HepG2 (cell line): ENCODE results near the gene CRYBA2. TPM values are rescaled to one million over a fixed set of nuclear protein-coding genes. Genes with fewer than 3 reads are reported as not detected.
A peak's percentile ranks its signal among the peaks of the same experiment; 100 is the strongest.

ENCODE experiments used
- EZH2 ChIP-seq: conservative IDR thresholded peaks from 2 replicates; pipeline ENCODE4 v1.6.1; 2012; ENCODE audit warnings: mild to moderate bottlenecking, low read depth, low read length, moderate library complexity
- FOXM1 ChIP-seq: sonication (generic); formaldehyde crosslinking; IDR thresholded peaks from 2 replicates; pipeline ENCODE4 v1.5.0; 2020; ENCODE audit warnings: missing genetic modification reagents
- GTF2F1 ChIP-seq: fragments of 150-350 bp; IDR thresholded peaks from 2 replicates; pipeline ENCODE4 v1.6.1; 2014; ENCODE audit warnings: low read length
- HMG20B ChIP-seq: conservative IDR thresholded peaks from 2 replicates; pipeline ENCODE4 v1.6.1; 2016; ENCODE audit warnings: missing genetic modification reagents, missing compliant biosample characterization
- HOXA3 ChIP-seq: sonication (generic); formaldehyde crosslinking; IDR thresholded peaks from 2 replicates; pipeline ENCODE4 v1.5.0; 2020; ENCODE audit warnings: missing genetic modification reagents
- JARID2 ChIP-seq: sonication (generic); formaldehyde crosslinking; IDR thresholded peaks from 2 replicates; pipeline ENCODE4 v1.8.1; 2023; ENCODE audit warnings: missing genetic modification reagents, inconsistent platforms; ENCODE audit not compliant: insufficient replicate concordance
- MAZ ChIP-seq, 2 experiments: sonication (generic) in 1 of 2; formaldehyde crosslinking in 1 of 2; IDR thresholded peaks; 2 replicates each; pipeline versions ENCODE4 v1.5.0 to v1.6.1; 2012 to 2020; ENCODE audit warnings: low read depth in 2 of 2, mild to moderate bottlenecking in 2 of 2, borderline replicate concordance in 1 of 2, improper control_type of control experiment in 1 of 2, low read length in 1 of 2, missing genetic modification reagents in 1 of 2, moderate library complexity in 1 of 2
- NRL ChIP-seq: sonication (generic); formaldehyde crosslinking; IDR thresholded peaks from 2 replicates; pipeline ENCODE4 v1.5.0; 2020; ENCODE audit warnings: missing genetic modification reagents, mild to moderate bottlenecking, moderate library complexity, borderline replicate concordance
- PTBP1 ChIP-seq: fragments of 200-400 bp; formaldehyde crosslinking; IDR thresholded peaks from 2 replicates; pipeline ENCODE4 v1.6.1; 2018; ENCODE audit warnings: low read length, low read depth; ENCODE audit not compliant: poor library complexity, severe bottlenecking
- SOX5 ChIP-seq: IDR thresholded peaks from 2 replicates; pipeline ENCODE4 v1.6.1; 2016; ENCODE audit warnings: borderline replicate concordance
- SOX6 ChIP-seq, 2 experiments: fragments of 450-650 bp in 1 of 2; sonication (generic) in 1 of 2; formaldehyde crosslinking in 1 of 2; IDR thresholded peaks; 2 replicates each; pipeline versions ENCODE4 v1.4.0 to v1.6.1; 2017 to 2020; ENCODE audit warnings: antibody characterized with exemption in 1 of 2, mild to moderate bottlenecking in 1 of 2, missing genetic modification reagents in 1 of 2
- ZMYM4 ChIP-seq: sonication (generic); formaldehyde crosslinking; IDR thresholded peaks from 2 replicates; pipeline ENCODE4 v1.8.1; 2023; ENCODE audit warnings: mild to moderate bottlenecking, missing genetic modification reagents
- ZNF441 ChIP-seq: sonication (generic); formaldehyde crosslinking; IDR thresholded peaks from 2 replicates; pipeline ENCODE4 v1.7.0; 2021; ENCODE audit warnings: missing genetic modification reagents, borderline replicate concordance
- ZNF788 ChIP-seq: sonication (generic); formaldehyde crosslinking; IDR thresholded peaks from 2 replicates; pipeline ENCODE4 v1.5.0; 2020; ENCODE audit warnings: mild to moderate bottlenecking, missing genetic modification reagents, borderline replicate concordance
- polyA plus RNA-seq, 8 experiments: library from polyadenylated mRNA; depleted of rRNA in 3 of 8; stranded (reverse) in 7 of 8; unstranded in 1 of 8; fragments of >200 nt; fragmentation: Illumina TruSeq in 4 of 8; extraction: Trizol in 4 of 8; gene quantifications; 2 replicates each; pipeline versions ENCODE4 v1.2.1 to v1.2.3, GENCODE V29; 2011 to 2016; ENCODE audit warnings: low read depth in 4 of 8, missing spikeins in 1 of 8, mixed read lengths in 1 of 8; ENCODE audit not compliant: insufficient read depth in 1 of 8
- total RNA-seq, 5 experiments: library from RNA; depleted of rRNA; stranded (reverse); fragments of >200 nt; fragmentation: Illumina TruSeq; extraction: Trizol; gene quantifications; 2 replicates each; pipeline ENCODE4 v1.2.3, GENCODE V29; 2016; ENCODE audit warnings: low read depth in 1 of 5
- TF ChIP-seq, protein P1 (sequence below): sonication (generic); formaldehyde crosslinking; IDR thresholded peaks from 2 replicates; pipeline ENCODE4 v1.4.0; 2020; ENCODE audit warnings: missing genetic modification reagents
- TF ChIP-seq, protein P2 (sequence below): sonication (generic); formaldehyde crosslinking; IDR thresholded peaks from 2 replicates; pipeline ENCODE4 v1.4.0; 2020; ENCODE audit warnings: missing genetic modification reagents
- TF ChIP-seq, protein P3 (sequence below): sonication (generic); formaldehyde crosslinking; IDR thresholded peaks from 2 replicates; pipeline ENCODE4 v1.5.0; 2020; ENCODE audit warnings: missing genetic modification reagents
- TF ChIP-seq, protein P4 (sequence below): sonication (generic); formaldehyde crosslinking; IDR thresholded peaks from 2 replicates; pipeline ENCODE4 v1.8.0; 2022; ENCODE audit warnings: mild to moderate bottlenecking, missing genetic modification reagents
- TF ChIP-seq, protein P5 (sequence below): sonication (generic); formaldehyde crosslinking; IDR thresholded peaks from 2 replicates; pipeline ENCODE4 v1.5.0; 2020; ENCODE audit warnings: mild to moderate bottlenecking, missing genetic modification reagents

CRYBA2 gene
- total and polyA plus RNA-seq, 2 of the 13 experiments (the other 11 are each of a cell fraction or from before 2014, with no cell fraction given): not detected

DNA sequence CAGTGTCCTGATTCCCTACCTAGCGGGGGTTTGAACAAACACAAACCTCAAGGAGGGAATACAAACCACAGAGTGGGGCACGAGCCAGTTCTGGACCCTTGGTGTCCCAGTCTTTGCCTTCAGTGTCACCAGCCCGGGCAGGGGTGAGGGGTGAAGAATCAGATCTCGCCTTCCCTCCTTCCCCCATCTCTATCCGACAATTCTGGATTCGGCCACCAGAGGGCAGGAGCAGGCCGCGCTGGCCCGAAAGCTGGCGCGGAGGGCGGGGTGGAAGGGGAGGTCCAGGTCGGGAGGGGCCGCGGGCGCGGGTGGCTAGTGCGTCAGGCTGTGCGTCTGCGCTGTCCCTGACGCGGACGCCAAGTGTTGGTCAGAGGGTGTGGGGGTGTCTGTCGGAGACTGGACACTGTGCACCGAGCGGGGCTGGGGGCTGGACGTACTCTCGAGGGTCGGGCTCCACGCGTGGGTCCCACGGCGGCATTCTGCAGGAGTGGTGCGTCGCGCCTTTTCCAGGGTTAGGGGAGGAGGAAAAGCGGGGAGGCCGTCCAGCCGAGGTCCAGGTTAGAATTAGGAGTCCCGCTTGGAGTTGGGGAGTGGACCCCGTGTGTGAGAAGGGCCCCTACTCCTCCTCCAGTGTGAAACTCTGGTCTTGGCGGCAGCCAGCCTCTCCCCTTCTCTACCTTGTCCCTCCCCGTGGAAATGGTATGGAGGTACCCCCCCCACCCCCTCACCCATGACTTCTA lies 2.9 kb upstream of the CRYBA2 start (continued):
- TF ChIP-seq, protein P1, sequence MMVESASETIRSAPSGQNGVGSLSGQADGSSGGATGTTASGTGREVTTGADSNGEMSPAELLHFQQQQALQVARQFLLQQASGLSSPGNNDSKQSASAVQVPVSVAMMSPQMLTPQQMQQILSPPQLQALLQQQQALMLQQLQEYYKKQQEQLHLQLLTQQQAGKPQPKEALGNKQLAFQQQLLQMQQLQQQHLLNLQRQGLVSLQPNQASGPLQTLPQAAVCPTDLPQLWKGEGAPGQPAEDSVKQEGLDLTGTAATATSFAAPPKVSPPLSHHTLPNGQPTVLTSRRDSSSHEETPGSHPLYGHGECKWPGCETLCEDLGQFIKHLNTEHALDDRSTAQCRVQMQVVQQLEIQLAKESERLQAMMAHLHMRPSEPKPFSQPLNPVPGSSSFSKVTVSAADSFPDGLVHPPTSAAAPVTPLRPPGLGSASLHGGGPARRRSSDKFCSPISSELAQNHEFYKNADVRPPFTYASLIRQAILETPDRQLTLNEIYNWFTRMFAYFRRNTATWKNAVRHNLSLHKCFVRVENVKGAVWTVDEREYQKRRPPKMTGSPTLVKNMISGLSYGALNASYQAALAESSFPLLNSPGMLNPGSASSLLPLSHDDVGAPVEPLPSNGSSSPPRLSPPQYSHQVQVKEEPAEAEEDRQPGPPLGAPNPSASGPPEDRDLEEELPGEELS (CRISPR knock-in tag): no peak
- TF ChIP-seq, protein P2, sequence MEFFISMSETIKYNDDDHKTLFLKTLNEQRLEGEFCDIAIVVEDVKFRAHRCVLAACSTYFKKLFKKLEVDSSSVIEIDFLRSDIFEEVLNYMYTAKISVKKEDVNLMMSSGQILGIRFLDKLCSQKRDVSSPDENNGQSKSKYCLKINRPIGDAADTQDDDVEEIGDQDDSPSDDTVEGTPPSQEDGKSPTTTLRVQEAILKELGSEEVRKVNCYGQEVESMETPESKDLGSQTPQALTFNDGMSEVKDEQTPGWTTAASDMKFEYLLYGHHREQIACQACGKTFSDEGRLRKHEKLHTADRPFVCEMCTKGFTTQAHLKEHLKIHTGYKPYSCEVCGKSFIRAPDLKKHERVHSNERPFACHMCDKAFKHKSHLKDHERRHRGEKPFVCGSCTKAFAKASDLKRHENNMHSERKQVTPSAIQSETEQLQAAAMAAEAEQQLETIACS: no peak
- TF ChIP-seq JARID2 (CRISPR knock-in tag): no peak
- TF ChIP-seq ZMYM4 (CRISPR knock-in tag): peak; percentile 41; the same call in 1 of the 2 replicates
- TF ChIP-seq, protein P3, sequence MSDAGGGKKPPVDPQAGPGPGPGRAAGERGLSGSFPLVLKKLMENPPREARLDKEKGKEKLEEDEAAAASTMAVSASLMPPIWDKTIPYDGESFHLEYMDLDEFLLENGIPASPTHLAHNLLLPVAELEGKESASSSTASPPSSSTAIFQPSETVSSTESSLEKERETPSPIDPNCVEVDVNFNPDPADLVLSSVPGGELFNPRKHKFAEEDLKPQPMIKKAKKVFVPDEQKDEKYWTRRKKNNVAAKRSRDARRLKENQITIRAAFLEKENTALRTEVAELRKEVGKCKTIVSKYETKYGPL (CRISPR knock-in tag): no peak
- no peak for TF ChIP-seq ZNF441 (CRISPR knock-in tag)
- TF ChIP-seq GTF2F1: no peak
- TF ChIP-seq, protein P4, sequence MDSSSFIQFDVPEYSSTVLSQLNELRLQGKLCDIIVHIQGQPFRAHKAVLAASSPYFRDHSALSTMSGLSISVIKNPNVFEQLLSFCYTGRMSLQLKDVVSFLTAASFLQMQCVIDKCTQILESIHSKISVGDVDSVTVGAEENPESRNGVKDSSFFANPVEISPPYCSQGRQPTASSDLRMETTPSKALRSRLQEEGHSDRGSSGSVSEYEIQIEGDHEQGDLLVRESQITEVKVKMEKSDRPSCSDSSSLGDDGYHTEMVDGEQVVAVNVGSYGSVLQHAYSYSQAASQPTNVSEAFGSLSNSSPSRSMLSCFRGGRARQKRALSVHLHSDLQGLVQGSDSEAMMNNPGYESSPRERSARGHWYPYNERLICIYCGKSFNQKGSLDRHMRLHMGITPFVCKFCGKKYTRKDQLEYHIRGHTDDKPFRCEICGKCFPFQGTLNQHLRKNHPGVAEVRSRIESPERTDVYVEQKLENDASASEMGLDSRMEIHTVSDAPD: 0 out of 2 replicates have a peak, but pooled peaks have one; percentile 55
- TF ChIP-seq ZNF788 (CRISPR knock-in tag): peak; percentile 43; the same call in 1 of the 2 replicates
- no peak for TF ChIP-seq SOX6 (IDR thresholded peaks at IDR 0.05)
- TF ChIP-seq SOX6 (CRISPR knock-in tag; IDR thresholded peaks at IDR 0.05): peak; percentile 28; the same call in 1 of the 2 replicates
- TF ChIP-seq PTBP1: no peak
- TF ChIP-seq EZH2: no peak; the same call in 1 of the 2 replicates
- TF ChIP-seq FOXM1: no peak
- TF ChIP-seq, protein P5, sequence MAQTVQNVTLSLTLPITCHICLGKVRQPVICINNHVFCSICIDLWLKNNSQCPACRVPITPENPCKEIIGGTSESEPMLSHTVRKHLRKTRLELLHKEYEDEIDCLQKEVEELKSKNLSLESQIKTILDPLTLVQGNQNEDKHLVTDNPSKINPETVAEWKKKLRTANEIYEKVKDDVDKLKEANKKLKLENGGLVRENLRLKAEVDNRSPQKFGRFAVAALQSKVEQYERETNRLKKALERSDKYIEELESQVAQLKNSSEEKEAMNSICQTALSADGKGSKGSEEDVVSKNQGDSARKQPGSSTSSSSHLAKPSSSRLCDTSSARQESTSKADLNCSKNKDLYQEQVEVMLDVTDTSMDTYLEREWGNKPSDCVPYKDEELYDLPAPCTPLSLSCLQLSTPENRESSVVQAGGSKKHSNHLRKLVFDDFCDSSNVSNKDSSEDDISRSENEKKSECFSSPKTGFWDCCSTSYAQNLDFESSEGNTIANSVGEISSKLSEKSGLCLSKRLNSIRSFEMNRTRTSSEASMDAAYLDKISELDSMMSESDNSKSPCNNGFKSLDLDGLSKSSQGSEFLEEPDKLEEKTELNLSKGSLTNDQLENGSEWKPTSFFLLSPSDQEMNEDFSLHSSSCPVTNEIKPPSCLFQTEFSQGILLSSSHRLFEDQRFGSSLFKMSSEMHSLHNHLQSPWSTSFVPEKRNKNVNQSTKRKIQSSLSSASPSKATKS: no peak
- TF ChIP-seq NRL (CRISPR knock-in tag): peak; percentile 71; the same call in 1 of the 2 replicates
- TF ChIP-seq HOXA3: no peak; the same call in 1 of the 2 replicates
- TF ChIP-seq MAZ (IDR thresholded peaks at IDR 0.05; ENCODE audit: borderline replicate concordance, low read depth, low read length): peak; percentile 94
- TF ChIP-seq MAZ (CRISPR knock-in tag; IDR thresholded peaks at IDR 0.05; ENCODE audit: low read depth): peak; percentile 90
- peak; percentile 38; the same call in 1 of the 2 replicates for TF ChIP-seq SOX5 (CRISPR knock-in tag)
- TF ChIP-seq HMG20B (CRISPR knock-in tag): no peak
